Measurements from ENCODE around the gene ASB15.

Gene ASB15

DNA sequence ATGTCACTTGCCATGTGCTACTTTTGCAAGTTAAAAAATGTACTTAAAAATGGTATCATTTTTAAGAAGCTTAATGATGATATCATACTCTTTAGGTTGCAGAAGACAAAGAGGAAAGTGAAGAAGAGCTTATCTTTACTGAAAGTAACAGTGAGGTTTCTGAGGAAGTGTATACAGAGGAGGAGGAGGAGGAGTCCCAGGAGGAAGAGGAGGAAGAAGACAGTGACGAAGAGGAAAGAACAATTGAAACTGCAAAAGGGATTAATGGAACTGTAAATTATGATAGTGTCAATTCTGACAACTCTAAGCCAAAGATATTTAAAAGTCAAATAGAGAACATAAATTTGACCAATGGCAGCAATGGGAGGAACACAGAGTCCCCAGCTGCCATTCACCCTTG lies 60.1 kb downstream of the ASB15 start:
- in situ Hi-C loops (cut with HindIII; ENCODE audit: low sequenced_read_pairs): no loop called here

DNA sequence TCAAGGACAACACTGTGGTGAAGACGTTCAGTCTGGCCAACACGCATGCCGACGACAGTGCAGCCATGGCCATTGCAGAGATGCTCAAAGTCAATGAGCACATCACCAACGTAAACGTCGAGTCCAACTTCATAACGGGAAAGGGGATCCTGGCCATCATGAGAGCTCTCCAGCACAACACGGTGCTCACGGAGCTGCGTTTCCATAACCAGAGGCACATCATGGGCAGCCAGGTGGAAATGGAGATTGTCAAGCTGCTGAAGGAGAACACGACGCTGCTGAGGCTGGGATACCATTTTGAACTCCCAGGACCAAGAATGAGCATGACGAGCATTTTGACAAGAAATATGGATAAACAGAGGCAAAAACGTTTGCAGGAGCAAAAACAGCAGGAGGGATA lies 60.7 kb downstream of the ASB15 start:
- in situ Hi-C loops (cut with HindIII; ENCODE audit: low sequenced_read_pairs): no loop called here

- in situ Hi-C loops (cut with HindIII; ENCODE audit: low sequenced_read_pairs): no loop called here
Measured at GRCh38 chr7:123662755-123663154, 61.1 kb downstream of the ASB15 start.

DNA sequence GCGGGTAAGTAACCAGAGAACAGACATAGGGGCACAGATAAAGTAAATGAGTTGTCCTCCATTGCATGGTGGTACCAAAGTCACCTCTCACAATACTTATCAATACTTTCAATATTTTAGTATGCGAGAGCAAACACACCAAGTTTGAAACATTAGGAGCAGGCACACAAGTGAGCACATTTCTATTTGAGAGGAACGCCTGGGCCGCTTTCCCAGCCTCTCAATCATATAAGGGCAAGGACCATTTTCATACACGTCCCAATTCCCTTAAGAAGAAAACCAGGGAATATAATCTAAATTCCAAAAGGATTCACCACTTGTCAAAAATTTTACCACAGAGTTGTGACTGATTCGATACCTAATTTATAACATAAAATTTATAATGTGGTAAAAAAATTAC lies 61.6 kb downstream of the ASB15 start:
- in situ Hi-C loops (cut with HindIII; ENCODE audit: low sequenced_read_pairs): no loop called here

DNA sequence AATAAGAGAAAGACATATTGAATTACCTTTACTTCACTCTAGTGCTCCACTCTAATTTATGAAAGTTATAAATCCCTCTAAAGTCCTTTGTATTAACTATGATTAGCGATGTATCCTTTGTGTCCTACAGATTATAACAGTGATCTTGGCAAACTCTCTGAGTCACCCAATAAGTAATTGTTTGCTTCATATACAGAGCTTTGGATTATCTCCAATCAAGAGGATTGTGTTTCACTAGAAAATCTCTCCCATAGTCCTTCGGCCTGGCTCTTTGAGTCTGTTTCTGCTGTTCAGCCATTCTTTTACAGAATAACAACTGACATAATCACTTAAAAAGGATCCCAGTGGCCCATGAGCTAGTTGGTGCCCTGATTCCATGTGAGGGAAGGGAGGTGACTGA lies 63.5 kb downstream of the ASB15 start:
- in situ Hi-C loops (cut with HindIII; ENCODE audit: low sequenced_read_pairs): no loop called here

DNA sequence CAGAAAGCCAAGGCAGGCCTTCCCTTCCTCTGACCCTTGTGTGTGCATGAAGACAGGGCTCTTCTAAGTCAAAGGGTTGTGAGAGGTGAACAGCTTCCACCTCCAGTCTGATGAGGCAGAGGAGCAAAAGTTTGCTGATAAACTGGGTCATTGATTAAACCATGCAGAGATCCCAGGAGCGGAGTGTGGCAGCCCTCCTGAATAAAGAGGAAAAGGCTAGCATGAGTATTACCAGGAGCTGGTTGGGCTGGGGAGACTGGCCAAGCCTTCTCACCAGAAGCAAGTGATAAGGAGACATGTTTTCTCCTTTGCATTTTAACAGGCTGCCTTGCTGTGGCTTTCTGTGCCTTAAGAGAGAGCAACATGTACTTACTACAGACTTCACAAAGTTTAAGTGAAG lies 64.3 kb downstream of the ASB15 start:
- in situ Hi-C loops (cut with HindIII; ENCODE audit: low sequenced_read_pairs): no loop called here

DNA sequence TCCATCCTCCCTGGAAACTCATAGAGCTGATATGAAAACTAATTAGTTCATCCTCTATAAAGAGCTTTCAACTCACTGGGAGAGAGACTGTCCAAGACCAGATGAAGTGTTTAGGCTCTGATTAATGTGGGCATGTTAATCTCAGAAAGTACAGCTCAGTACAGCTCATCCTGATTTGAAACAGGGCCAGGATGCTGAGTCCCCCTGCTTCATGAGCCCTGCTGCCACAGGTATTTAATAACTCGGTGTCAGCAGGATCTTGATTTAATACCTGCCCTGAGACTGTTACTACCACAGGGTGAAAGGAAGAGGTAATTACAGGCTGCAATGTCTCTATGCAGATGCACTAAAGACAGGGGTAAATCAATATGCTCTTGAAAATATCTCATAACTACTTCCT lies 64.9 kb downstream of the ASB15 start:
- in situ Hi-C loops (cut with HindIII; ENCODE audit: low sequenced_read_pairs): no loop called here

DNA sequence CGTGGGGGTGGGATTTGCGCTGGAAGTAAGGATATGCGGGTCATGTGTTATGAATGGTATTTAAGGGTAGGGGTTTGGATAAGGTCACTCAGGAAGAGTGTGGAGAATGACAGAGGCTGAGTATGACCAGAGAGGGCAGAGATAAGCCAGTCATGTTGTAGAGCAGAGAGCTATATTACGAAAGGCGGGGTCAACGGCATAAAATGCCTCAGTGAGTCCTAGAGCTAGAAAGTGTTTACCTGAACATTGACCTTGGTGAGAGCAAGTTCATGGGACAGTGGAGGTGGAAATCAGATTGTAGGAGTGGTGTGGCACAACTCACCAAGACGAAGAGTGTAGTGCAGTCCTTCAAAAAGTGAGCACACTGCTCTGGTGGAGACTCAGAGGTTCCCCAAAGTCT lies 67.9 kb downstream of the ASB15 start:
- in situ Hi-C loops (cut with HindIII; ENCODE audit: low sequenced_read_pairs): no loop called here

DNA sequence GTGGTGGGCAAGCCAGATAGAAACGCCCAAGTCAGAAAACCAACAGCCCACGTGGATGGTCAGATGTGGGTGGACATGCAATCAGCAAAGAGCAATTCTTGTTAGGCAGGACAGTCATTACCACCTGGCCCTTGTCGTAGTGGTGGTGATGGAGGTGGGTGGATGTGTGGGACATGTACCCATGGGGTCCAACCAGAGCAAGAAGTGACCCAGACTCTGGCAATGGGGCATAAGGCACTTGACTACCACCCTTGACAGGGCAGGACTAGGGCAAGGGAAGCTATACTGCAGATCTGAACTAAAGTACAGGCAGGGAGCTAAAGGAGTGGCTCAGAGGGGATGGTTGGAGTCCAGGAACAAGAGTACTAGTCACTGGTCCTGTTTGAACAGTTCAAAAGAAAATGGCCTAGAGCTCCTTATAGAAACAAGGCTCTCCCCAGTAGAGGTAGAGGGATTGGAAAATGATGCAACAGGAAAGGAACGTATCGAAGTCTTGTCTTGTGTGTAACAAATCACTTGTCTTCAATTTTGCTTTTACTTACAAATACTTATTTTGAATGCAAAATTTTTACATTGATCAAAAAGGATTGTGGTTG lies 71.6 kb downstream of the ASB15 start:
- in situ Hi-C loops (cut with HindIII; ENCODE audit: low sequenced_read_pairs): no loop called here

GRCh38 chr7:123673752-123674398 lies 72.3 kb downstream of the ASB15 start:
- in situ Hi-C loops (cut with HindIII; ENCODE audit: low sequenced_read_pairs): no loop called here

GRCh38 chr7:123674399-123675180 lies 73.0 kb downstream of the ASB15 start:
- in situ Hi-C loops (cut with HindIII; ENCODE audit: low sequenced_read_pairs): no loop called here

DNA sequence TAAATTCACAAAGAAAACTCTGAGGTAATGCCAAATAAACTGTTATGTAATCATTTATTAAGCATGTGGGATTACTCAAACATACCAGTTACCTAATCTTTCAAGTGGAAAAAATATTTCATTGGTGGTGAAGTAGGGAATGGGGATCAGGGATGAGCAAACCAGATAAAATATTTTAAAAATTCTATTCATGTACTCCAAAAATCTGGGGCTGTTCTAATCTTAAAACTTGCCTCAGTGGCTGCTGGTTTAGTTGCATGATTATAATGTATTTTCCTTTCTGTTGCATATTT lies 73.5 kb downstream of the ASB15 start:
- in situ Hi-C loops (cut with HindIII; ENCODE audit: low sequenced_read_pairs): no loop called here

GRCh38 chr7:123677061-123677715 lies 75.6 kb downstream of the ASB15 start:
- in situ Hi-C loops (cut with HindIII; ENCODE audit: low sequenced_read_pairs): no loop called here

- in situ Hi-C loops (cut with HindIII; ENCODE audit: low sequenced_read_pairs): no loop called here
Measured at GRCh38 chr7:123679614-123680013, 78.0 kb downstream of the ASB15 start.

GRCh38 chr7:123680580-123680979 lies 79.0 kb downstream of the ASB15 start:
- in situ Hi-C loops (cut with HindIII; ENCODE audit: low sequenced_read_pairs): no loop called here

DNA sequence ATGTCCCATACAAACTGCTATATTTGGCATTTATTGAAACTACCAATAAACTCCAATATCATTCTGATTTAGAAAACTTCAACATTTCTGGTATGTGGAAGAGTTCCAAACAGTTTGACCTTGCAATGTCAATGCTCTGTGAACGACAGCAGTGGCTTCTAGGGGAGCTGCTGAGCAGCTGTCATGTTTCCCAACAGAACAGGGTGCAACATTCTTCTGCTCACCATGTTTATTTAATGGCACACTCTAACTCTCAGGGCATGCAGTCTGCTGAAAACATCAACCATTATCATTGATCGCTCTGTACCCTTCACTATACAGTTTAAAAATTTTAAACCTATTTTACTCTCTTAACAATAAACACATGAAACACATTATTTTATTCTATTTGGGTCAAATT lies 79.9 kb downstream of the ASB15 start:
- in situ Hi-C loops (cut with HindIII; ENCODE audit: low sequenced_read_pairs): no loop called here

DNA sequence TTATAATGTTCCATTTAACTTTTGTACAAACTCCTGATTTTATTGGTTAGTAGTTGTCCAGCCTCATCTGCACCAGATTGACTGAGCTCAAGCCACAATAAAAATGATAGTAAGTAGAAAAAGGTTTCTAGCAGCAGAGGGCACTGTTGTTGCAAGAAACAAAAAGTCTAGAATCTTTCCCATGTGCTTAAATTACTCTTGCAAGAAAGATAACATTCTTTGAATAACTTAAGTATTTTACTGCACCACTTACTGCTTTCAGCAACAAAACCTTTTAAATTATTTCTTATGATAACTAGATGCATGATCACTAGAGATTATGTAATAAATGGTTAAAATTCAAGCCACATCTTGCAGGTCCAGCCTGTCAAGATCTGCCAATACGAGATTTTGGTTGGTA lies 81.1 kb downstream of the ASB15 start:
- in situ Hi-C loops (cut with HindIII; ENCODE audit: low sequenced_read_pairs): no loop called here

GRCh38 chr7:123687161-123687560 lies 85.5 kb downstream of the ASB15 start:
- in situ Hi-C loops (cut with HindIII; ENCODE audit: low sequenced_read_pairs): no loop called here

GRCh38 chr7:123687727-123688126 lies 86.1 kb downstream of the ASB15 start:
- in situ Hi-C loops (cut with HindIII; ENCODE audit: low sequenced_read_pairs): no loop called here

Data from DLD1 (cell line).